Lower leg skin (tissue), 3 donors: ENCODE data around the gene KCNK3.

Experiments
- CTCF ChIP-seq, 3 donors: fragments of 450-650 bp; IDR thresholded peaks; one replicate each; pipeline ENCODE4 v1.5.1; 2016; ENCODE audit warnings: antibody characterized with exemption in 3 of 3, mild to moderate bottlenecking in 3 of 3, moderate library complexity in 2 of 3
- POLR2A ChIP-seq, 2 donors: fragments of 450-650 bp; IDR thresholded peaks; one replicate each; pipeline ENCODE4 v1.6.1; 2016 to 2017; ENCODE audit warnings: antibody characterized with exemption in 2 of 2, mild to moderate bottlenecking in 1 of 2, moderate library complexity in 1 of 2

- no peak for TF ChIP-seq CTCF (IDR thresholded peaks at IDR 0.05)
- TF ChIP-seq POLR2A (IDR thresholded peaks at IDR 0.05) = no peak
Measured at GRCh38 chr2:26764906-26765305, 72.4 kb downstream of the KCNK3 start.
